Ovary (tissue), 9 donors: ENCODE results near the gene SP6. TPM values are rescaled to one million over a fixed set of nuclear protein-coding genes. Genes with fewer than 3 reads are reported as not detected.

Experiments
- DNase-seq, 5 donors: peaks; one replicate each; pipeline ENCODE4 v3.0.0-alpha.2; 2019 to 2020
- H3K27ac ChIP-seq, 2 donors: fragments of 200-600 bp; one replicate each; pipeline versions ENCODE4 v1.5.1 to v1.8.0; 2019 to 2022
- H3K27me3 ChIP-seq: fragments of 200-600 bp; one replicate; pipeline ENCODE4 v1.8.0; 2022
- H3K36me3 ChIP-seq: fragments of 200-600 bp; sonication (generic); one replicate; pipeline ENCODE4 v1.5.1; 2019
- H3K4me1 ChIP-seq: one replicate; pipeline ENCODE4 v1.8.1; 2013; ENCODE audit warnings: mild to moderate bottlenecking, moderate library complexity; ENCODE audit not compliant: insufficient read depth
- H3K4me3 ChIP-seq: fragments of 200-600 bp; sonication (generic); one replicate; pipeline ENCODE4 v1.5.1; 2017
- H3K9me3 ChIP-seq, 2 donors: fragments of 200-600 bp in 1 of 2; sonication (generic) in 1 of 2; one replicate each; pipeline versions ENCODE4 v1.5.1 to v1.8.1; 2013 to 2019; ENCODE audit warnings: mild to moderate bottlenecking in 1 of 2, moderate library complexity in 1 of 2
- EP300 ChIP-seq: sonication (generic); formaldehyde crosslinking; IDR thresholded peaks from one replicate; pipeline ENCODE4 v1.6.1; 2017; ENCODE audit warnings: antibody characterized with exemption
- POLR2A ChIP-seq: fragments of 450-650 bp; IDR thresholded peaks from one replicate; pipeline ENCODE4 v1.6.1; 2017; ENCODE audit warnings: antibody characterized with exemption, mild to moderate bottlenecking, moderate library complexity
- WGBS, 3 donors: extraction: QIAGEN DNeasy Blood & Tissue Kit in 1 of 3; methylation state at CpG; one replicate each; pipeline versions ENCODE4 v1.1.5 to v1.1.7; 2013 to 2017; 5-methylcytosine and 5-hydroxymethylcytosine counted together
- intact Hi-C, 4 donors: fragments of 100-400 bp; cut with DNase I; formaldehyde crosslinking; loops; one replicate each; pipeline versions ENCODE4 v1.11.0 to v1.15.1; 2022 to 2023
- polyA plus RNA-seq, 2 donors: library from polyadenylated mRNA; stranded (reverse); fragments of 200-250 nt in 1 of 2; fragments of 350-450 nt in 1 of 2; fragmentation: Illumina TruSeq in 1 of 2; extraction: RNeasy Lipid Tissue Mini Kit (QIAGEN cat#74804) in 1 of 2; gene quantifications; one replicate each; pipeline ENCODE4 v1.2.3, GENCODE V29; 2013 to 2014
- total RNA-seq, 7 donors: library from RNA; depleted of rRNA in 2 of 7; stranded (reverse); fragments of >200 nt in 2 of 7; fragmentation: NEBNext Ultra II Directional in 3 of 7; extraction: Animal tissue kit (Norgen Biotek cat#: 25700) in 3 of 7; gene quantifications; one replicate each; pipeline versions ENCODE4 v1.1.0 to v1.2.4, GENCODE V29; 2016 to 2023
- TF ChIP-seq, protein P1 (sequence below), 3 donors: fragments of 450-650 bp in 2 of 3; fragments of 200-600 bp in 1 of 3; IDR thresholded peaks; one replicate each; pipeline versions ENCODE4 v1.5.1 to v1.8.0; 2016 to 2022; ENCODE audit warnings: antibody characterized with exemption in 3 of 3, mild to moderate bottlenecking in 1 of 3
- donor health status: DM: no; HTN: no; CAD: no; lungs with moderate emphysema.
- donor health status: DM: no; HTN: no; CAD: no.
- donor health status: Bipolar disorder and iron deficiency.
- donor health status: DM: yes; HTN: yes; CAD: no.
- donor health status: DM: no; HTN: no; CAD: no.
- donor health status: DM: yes; HTN: yes; CAD: no.

SP6 gene
- total and polyA plus RNA-seq, 9 donors: 0.25 to 4.3 (median 1.1) TPM

DNA sequence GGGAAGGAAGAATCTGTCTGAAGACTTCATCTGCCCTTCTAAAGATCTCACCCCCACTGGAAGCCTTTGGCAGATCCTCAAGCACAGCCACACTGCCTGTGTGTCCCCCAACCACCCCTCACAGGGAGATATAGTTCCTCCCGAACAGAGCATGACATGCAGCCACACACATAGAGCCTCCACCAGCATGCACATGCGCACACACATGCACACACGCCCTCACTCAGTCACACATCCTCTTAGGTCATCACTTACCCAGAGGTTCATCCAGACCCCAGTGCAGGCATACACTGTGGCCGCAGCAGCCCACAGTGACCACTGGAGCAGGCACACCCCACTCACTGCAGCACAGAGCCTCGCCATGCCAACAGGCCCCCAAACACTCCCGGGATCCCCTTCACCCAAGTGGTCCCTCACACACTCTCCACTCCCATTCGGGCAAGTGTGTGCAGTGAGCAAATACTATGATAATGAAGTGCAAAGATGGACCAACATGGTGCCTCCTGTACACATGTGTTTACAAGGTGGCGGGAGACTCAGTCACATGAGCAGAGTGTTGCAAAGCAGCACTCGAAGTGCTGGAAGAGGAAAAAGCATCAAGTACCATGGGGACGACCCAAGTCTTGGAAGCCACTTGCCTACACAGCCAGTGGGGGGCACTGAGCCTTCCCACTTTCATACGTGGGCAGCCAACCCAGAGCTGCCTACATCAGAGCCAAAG lies 17.0 kb upstream of the SP6 start:
- H3K9me3 ChIP-seq: no peaks in the 10 kb centered on the region
- DNase-seq: no peak
- TF ChIP-seq, protein P1, sequence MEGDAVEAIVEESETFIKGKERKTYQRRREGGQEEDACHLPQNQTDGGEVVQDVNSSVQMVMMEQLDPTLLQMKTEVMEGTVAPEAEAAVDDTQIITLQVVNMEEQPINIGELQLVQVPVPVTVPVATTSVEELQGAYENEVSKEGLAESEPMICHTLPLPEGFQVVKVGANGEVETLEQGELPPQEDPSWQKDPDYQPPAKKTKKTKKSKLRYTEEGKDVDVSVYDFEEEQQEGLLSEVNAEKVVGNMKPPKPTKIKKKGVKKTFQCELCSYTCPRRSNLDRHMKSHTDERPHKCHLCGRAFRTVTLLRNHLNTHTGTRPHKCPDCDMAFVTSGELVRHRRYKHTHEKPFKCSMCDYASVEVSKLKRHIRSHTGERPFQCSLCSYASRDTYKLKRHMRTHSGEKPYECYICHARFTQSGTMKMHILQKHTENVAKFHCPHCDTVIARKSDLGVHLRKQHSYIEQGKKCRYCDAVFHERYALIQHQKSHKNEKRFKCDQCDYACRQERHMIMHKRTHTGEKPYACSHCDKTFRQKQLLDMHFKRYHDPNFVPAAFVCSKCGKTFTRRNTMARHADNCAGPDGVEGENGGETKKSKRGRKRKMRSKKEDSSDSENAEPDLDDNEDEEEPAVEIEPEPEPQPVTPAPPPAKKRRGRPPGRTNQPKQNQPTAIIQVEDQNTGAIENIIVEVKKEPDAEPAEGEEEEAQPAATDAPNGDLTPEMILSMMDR (IDR thresholded peaks at IDR 0.05): no peak
- TF ChIP-seq EP300 (no peak), POLR2A (no peak)
- H3K27me3 ChIP-seq: no peaks in the 10 kb centered on the region
- H3K27ac ChIP-seq: no peak overlapping the region
- H3K4me3 ChIP-seq: no peak overlapping the region
- H3K4me1 ChIP-seq: no peaks in the 10 kb centered on the region
- no peaks in the 10 kb centered on the region for H3K36me3 ChIP-seq
- intact Hi-C loops: no loop called here
- 85 to 88% (median 88%) methylated on average over 11 of the region's 11 CpGs for WGBS, 3 donors

DNA sequence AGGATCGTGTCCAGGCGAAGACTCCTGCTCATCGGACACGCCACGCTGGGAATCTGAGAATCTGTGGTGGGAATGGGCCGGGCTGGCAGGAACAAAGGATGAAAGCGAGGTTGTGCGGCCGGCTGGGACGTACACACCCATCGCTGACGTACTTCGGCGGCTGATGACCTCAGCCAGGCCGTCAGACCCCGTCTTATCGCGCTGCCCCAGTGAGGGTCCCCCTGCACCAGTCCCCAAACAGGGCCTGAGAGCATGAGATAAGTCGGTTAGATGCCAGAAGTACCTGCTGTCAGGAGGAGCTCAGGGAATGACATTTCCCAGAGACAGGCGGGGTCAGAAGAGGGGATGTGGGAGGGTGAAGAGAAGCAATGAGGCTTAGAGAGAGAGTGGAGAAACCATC lies 16.0 kb upstream of the SP6 start:
- H3K27me3 ChIP-seq: no peaks in the 10 kb centered on the region
- intact Hi-C loops: no loop called here
- no peak overlapping the region for H3K4me3 ChIP-seq
- no peak for DNase-seq
- 67 to 75% (median 69%) methylated on average over 20 of the region's 20 CpGs for WGBS, 3 donors
- H3K9me3 ChIP-seq: no peaks in the 10 kb centered on the region
- H3K27ac ChIP-seq: no peak overlapping the region
- no peaks in the 10 kb centered on the region for H3K4me1 ChIP-seq
- H3K36me3 ChIP-seq: no peaks in the 10 kb centered on the region
- TF ChIP-seq, protein P1 (IDR thresholded peaks at IDR 0.05): no peak
- no peak for TF ChIP-seq EP300
- TF ChIP-seq POLR2A: no peak

GRCh38 chr17:47864791-47865216 lies 13.8 kb upstream of the SP6 start:
- no peaks in the 10 kb centered on the region for H3K27me3 ChIP-seq
- no peak overlapping the region for H3K4me3 ChIP-seq
- no peak for DNase-seq
- H3K4me1 ChIP-seq: no peaks in the 10 kb centered on the region
- TF ChIP-seq, protein P1 (IDR thresholded peaks at IDR 0.05): no peak
- no peak for TF ChIP-seq EP300
- TF ChIP-seq POLR2A: no peak
- H3K9me3 ChIP-seq: no peaks in the 10 kb centered on the region
- intact Hi-C loops: no loop called here
- no peaks in the 10 kb centered on the region for H3K36me3 ChIP-seq
- H3K27ac ChIP-seq: no peak overlapping the region
- whole genome bisulfite sequencing, 3 donors: 35 to 44% (median 38%) methylated on average over 7 of the region's 7 CpGs

GRCh38 chr17:47862621-47863440 lies 11.9 kb upstream of the SP6 start:
- no peak for TF ChIP-seq POLR2A
- no peak for TF ChIP-seq EP300
- TF ChIP-seq, protein P1 (IDR thresholded peaks at IDR 0.05): no peak
- no peaks in the 10 kb centered on the region for H3K4me1 ChIP-seq
- H3K36me3 ChIP-seq: no peaks in the 10 kb centered on the region
- DNase-seq: no peak
- WGBS, 3 donors: 51 to 65% (median 65%) methylated on average over 7 of the region's 7 CpGs
- no peak overlapping the region for H3K4me3 ChIP-seq
- intact Hi-C loops: no loop called here
- no peaks in the 10 kb centered on the region for H3K9me3 ChIP-seq
- H3K27ac ChIP-seq: no peak overlapping the region
- no peaks in the 10 kb centered on the region for H3K27me3 ChIP-seq
